ENCODE measurements around the gene FAM120A.

FAM120A gene

GRCh38 chr9:93577078-93577974 is 125.8 kb downstream of the FAM120A start:
- no peak for DNase-seq (ENCODE audit: low spot score)

GRCh38 chr9:93577975-93578682 is 126.6 kb downstream of the FAM120A start:
- DNase-seq (ENCODE audit: low spot score), result no peak

GRCh38 chr9:93578844-93579243 is 127.4 kb downstream of the FAM120A start:
- no peak for DNase-seq (ENCODE audit: low spot score)

- no peak for DNase-seq (ENCODE audit: low spot score)
These were observed 128.4 kb downstream of the FAM120A start for GRCh38 chr9:93579711-93580516.

GRCh38 chr9:93580654-93581380 is 129.3 kb downstream of the FAM120A start:
- DNase-seq (ENCODE audit: low spot score), result no peak

- no peak for DNase-seq (ENCODE audit: low spot score)
These were observed 130.6 kb downstream of the FAM120A start for GRCh38 chr9:93582115-93582514.

- DNase-seq (ENCODE audit: low spot score), result no peak
These were observed 131.1 kb downstream of the FAM120A start for GRCh38 chr9:93582550-93582949.

- no peak for DNase-seq (ENCODE audit: low spot score)
These were observed 133.8 kb downstream of the FAM120A start for GRCh38 chr9:93585259-93585658.

DNA sequence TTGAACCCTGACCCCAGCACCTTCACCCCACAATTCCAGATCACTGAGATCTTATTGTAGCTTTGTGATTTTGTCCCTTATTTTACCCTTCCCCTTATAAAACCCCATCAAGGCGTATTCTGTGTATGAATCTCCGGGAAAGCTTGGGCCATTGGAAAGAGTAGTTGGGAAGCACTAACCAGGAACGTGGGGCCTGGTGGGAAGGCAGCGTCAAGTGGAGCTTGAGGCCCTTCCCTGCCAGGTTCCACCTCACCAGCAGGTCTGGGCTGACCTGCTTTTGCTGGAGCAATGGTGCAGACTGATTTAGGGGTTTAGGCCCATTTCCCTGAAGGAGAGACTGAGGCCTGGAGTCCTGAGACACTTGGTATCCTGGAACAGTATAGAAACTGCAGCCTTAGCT is 134.2 kb downstream of the FAM120A start:
- DNase-seq (ENCODE audit: low spot score), result no peak

- no peak for DNase-seq (ENCODE audit: low spot score)
These were observed 135.0 kb downstream of the FAM120A start for GRCh38 chr9:93586290-93587057.

- DNase-seq (ENCODE audit: low spot score), result no peak
These were observed 135.8 kb downstream of the FAM120A start for GRCh38 chr9:93587284-93587650.

DNA sequence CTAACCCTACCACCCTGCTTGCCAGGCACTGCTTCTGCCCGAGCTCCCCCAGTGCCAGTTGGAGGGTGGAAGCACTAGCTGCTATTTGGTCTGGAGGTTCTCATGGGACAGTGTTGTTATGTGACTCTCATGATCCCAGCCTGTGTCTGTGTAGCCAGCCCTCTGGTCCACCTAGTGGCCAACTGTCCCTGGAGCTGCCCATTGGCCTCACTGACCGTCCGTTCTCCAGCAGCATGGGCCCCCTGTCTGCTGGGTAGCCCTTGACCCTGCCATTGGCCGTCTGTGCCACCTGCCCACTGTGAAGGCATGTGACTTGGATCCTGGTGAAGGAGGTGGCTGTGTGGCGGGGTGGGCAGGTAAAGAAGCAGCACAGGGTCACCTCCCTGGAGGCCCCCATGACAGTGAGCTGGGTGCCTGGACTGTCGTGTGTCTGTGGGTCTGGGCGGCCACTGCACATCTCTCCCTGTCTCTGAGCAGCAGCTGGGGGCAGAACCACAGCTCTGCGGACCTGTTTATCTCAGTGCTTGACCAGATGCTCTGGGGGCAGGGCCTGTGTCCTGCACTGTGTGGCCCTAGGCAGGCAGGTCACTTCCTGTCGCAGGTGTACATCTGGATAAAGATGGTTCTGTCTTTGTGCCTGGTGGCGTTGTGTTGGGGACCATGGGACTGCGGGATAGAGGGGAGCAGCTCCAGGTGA is 136.3 kb downstream of the FAM120A start:
- DNase-seq (ENCODE audit: low spot score), result no peak

GRCh38 chr9:93588641-93589609 is 137.4 kb downstream of the FAM120A start:
- DNase-seq (ENCODE audit: low spot score), result no peak

GRCh38 chr9:93589688-93590087 is 138.2 kb downstream of the FAM120A start:
- no peak for DNase-seq (ENCODE audit: low spot score)

GRCh38 chr9:93590609-93591234 is 139.2 kb downstream of the FAM120A start:
- DNase-seq (ENCODE audit: low spot score), result peak; percentile 29

DNA sequence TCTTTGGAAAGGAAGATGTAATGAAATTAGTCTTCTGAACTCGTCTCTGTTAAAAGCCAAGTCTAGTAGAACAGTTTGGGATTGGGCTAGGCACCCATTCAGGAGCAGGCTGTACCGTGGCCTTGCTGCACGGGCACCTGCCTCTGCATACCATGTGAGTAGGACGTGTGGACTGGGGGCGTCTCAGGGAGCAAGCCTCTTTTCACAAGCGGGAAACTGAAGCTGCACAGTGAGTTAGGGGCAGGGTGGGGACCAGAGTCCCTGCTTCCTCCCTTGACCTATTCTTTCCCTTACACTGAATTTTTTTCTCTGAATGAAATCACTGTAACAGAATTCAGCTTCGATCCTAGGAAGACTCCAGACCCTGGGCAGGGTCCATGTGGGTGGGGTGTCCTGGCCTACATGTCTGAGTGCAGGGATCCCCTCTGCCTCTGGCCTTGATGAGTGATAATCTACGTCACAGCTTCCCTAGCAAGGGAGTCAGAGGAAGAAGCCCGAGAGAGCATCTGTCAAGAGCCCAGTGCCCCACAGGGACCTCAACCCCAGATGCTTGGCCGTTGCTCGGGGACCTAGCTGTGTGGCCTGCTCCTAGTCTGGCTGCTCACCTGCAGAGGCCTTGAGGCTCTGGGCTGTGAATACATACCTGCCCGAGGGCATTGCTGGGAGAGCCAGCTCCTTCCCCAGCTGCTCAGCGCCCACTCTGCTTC is 140.0 kb downstream of the FAM120A start:
- no peak for DNase-seq (ENCODE audit: low spot score)

- DNase-seq (ENCODE audit: low spot score), result no peak
These were observed 140.6 kb downstream of the FAM120A start for GRCh38 chr9:93592008-93592642.
